Stromal cell of bone marrow (primary cell): ENCODE results near the gene ZNF408.
A peak's percentile ranks its signal among the peaks of the same experiment; 100 is the strongest.

Experiments
- DNase-seq: peaks from one replicate; pipeline ENCODE4 v3.0.0-alpha.2; 2012; ENCODE audit warnings: low read depth

Gene ZNF408

DNA sequence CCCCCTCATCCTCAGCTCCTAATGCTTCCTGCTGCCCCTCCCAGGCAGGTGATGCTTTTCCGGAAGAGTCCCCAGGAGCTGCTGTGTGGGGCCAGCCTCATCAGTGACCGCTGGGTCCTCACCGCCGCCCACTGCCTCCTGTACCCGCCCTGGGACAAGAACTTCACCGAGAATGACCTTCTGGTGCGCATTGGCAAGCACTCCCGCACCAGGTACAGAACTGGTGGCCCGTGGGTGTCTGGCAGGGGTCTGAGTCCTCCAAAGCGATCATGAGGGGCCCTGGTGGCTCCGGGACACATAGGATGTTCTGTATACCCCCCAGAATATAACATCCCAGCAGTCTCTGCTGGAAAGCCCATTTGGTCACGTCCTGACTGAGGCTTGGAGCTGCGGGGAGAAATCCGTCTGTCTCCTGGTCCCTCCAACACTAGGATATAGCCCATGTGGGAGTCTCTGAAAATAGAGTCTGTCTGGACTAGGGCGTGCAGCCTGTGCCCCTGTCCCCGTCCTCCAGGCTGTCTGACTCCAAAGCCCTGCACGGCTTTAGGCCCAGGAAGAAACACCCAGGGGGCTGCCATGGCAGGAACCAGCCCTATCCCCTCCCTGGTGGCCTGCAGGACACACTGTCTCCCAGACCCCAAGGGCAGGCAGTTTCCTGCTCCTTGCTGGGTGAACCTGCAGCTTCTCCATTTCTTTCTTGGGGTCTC is 27.3 kb downstream of the ZNF408 start:
- DNase-seq: no peak

DNA sequence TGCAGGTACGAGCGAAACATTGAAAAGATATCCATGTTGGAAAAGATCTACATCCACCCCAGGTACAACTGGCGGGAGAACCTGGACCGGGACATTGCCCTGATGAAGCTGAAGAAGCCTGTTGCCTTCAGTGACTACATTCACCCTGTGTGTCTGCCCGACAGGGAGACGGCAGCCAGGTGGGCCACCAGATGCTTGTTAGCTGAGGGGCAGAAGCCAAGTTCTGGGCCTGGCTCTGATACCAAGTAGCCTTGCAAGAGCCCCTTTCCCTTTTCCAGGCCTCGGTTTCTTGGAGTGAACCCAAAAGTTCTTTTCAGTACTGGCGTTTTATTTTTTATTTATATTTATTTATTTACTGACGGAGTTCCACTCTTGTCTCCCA is 27.8 kb downstream of the ZNF408 start:
- DNase-seq: no peak

DNA sequence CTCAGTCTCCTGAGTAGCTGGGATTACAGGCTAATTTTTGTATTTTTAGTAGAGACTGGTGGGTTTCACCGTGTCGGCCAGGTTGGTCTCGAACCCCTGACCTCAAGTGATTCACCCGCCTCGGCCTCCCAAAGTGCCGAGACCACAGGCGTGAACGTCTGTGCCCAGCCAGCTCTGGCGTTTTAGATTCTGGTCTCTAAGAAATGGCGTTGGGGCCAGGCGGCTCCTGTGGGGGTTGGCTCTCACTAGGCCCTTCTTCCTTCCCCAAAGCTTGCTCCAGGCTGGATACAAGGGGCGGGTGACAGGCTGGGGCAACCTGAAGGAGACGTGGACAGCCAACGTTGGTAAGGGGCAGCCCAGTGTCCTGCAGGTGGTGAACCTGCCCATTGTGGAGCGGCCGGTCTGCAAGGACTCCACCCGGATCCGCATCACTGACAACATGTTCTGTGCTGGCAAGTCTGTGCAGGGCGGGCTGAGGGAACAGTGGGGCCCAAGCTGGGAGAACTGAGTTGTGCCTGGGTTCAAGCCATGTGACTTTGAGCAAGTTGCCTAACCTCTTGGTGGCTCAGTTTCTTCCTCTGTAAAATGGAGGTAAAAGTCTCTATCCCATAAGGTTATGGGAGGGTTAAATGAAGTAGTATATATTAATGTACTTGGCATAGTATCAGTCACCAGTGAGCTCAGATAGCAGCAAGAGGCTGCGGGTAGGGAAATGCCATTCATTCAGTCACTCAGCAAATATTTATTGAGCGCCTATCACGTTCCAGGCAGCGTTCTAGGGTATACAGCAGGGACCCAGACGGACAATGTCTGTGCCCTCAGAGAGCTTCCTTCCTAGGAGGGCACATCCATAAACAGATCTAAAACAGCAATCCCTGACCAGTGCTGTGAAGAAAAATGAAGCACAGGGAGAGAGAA is 28.5 kb downstream of the ZNF408 start:
- no peak for DNase-seq

DNA sequence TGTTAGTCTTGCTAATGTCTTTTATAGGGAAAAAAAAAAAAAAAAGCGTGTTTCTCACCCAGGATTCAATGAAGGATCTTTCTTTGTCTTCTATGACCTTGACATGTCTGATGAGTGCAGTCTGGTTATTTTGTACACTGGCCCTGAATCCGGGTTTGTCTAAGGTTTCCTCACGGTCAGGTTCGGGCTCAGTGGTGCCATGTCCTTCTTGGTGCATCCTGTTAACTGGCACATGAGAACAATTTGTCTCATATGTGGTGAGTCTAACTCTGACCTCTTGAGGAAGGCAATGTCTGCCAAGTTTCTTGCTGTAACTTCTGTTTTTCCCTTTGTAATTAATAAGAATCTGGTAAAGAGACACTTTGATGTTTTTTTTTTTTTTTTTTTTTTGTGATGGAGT is 30.7 kb downstream of the ZNF408 start:
- no peak for DNase-seq

- DNase-seq: no peak
These were observed 32.4 kb downstream of the ZNF408 start for GRCh38 chr11:46733234-46733633.

GRCh38 chr11:46736146-46736545 is 35.3 kb downstream of the ZNF408 start:
- no peak for DNase-seq

- DNase-seq: peak; percentile 27
These were observed 35.8 kb downstream of the ZNF408 start for GRCh38 chr11:46736615-46737014.

DNA sequence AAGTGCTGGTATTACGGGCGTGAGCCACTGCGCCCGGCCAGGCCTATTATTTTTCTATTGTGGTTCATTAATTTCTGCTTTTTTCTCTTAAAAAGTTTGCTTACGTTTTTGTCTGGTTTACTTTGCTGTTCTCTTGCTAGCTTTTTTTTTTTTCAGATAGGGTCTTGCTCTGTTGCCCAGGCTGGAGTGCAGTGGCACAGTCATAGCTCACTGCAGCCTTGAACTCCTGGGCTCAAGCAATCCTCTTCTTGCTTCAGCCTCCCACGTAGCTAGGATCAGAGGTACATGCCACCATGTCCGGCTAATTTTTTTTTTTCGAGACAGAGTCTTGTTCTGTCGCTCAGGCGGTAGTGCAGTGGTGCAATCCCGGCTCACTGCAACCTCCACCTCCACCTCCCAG is 36.9 kb downstream of the ZNF408 start:
- DNase-seq: no peak

DNA sequence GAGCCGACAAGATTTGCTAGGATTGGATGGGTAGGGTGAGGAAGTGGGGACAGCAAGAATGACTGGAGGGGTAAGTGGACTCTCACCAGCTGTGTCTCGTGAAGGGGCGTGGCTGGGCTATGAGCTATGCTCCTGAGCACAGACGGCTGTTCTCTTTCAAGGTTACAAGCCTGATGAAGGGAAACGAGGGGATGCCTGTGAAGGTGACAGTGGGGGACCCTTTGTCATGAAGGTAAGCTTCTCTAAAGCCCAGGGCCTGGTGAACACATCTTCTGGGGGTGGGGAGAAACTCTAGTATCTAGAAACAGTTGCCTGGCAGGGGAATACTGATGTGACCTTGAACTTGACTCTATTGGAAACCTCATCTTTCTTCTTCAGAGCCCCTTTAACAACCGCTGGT is 38.1 kb downstream of the ZNF408 start:
- DNase-seq: no peak

DNA sequence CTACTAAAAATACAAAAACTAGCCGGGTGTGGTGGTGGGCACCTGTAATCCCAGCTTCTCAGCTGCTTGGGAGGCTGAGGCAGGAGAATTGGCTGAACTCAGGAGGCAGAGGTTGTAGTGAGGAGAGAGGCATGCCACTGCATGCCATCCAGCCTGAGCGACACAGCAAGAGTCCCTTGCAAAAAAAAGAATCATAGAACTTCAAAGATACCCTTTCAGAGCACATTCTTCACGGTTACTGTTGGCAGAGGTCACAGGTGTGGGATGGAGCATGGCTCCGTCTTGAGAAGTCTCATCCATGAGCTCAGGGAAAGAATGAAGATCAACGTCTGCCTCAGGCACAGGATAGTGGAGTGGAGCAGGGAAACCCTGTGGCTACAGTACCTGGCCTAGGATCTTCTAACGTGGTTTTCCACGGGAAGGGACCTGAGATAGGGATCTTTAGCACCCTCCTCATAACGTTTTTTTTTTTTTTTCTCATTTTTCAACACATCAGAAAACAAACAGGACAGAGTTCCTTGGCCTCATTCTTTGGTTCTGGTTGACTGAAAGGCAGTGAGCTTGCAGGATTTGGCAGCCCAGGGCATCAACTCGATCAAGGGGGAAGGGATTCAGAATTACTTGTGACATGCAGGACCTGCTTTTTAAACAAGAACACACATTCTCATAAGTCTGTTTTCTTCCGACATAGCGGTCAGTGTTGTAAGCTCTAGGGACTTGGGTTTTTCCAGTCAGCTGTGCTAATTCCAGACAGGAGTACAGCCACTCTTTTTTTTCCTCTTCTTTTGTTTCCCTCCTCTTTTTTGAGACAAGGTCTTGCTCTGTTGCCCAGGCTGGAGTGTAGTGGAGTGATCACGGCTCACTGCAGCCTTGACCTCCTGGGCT is 41.0 kb downstream of the ZNF408 start:
- peak; percentile 29 for DNase-seq

GRCh38 chr11:46743043-46743442 is 42.2 kb downstream of the ZNF408 start:
- no peak for DNase-seq

DNA sequence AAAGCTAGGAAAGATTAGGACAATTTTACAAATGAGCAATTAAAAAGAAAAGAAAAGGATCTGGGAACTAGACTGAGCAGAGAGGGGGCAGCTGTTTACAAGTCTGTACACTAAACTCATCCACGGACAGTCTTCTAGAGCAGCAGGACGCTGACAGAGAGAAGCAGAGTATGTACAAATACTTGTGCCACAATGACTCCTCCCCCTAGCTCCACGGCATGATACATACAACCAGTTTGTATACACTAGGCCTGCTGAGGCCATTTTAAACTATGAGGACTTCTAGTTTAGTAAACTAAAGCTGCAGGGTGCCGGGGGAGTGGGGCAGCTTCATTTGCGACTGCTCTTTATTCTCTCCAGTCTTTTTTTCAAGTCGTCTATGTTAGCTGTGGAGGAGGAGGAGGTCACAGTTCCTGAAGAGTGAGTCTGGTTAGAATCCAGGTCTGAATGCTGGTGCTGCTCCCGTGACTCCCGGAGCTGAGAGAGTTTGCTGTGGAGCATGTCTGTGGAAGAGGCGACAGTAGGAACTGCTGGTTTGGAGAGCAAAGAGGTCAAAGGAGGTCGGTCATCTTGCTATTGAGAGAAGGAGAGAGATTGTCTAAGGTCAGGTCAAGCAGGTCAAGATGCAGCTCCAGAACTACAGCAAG is 43.0 kb downstream of the ZNF408 start:
- DNase-seq: no peak

DNA sequence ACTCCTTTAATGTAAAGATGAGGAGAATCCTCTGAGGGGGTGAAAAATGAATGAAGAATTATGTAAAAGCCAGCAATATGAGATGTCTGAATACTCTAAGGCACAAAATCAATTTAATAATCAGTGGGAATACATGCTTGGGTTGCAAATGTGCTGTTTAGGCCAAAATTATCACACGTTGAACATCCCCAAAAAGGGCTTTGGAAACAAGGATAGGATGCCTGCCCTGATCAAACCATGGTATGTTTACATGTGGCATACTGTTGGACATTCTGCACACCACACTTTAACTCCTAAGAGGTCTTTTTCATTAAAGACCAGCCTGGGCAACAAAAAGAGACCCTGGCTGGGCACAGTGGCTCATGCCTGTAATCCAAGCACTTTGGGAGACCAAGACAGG is 44.5 kb downstream of the ZNF408 start:
- no peak for DNase-seq

GRCh38 chr11:46745995-46746394 is 45.2 kb downstream of the ZNF408 start:
- DNase-seq: no peak

DNA sequence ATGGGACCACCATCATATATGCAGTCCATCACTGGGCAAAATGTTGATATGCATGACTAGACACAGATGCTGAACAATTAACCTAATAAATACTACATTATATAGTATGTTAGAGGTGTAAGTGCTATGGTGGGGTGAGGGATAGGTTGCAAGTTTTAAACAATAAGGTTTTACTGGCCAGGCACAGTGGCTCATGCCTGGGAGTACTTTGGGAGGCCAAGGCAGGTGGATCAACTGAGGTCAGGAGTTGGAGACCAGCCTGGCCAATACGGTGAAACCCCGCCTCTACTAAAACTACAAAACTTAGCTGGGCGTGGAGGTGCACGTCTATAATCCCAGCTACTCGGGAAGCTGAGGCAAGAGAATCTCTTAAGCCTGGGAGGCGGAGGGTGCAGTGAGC is 46.3 kb downstream of the ZNF408 start:
- DNase-seq: no peak
